HepG2 (cell line): Measurements from ENCODE around the gene UBE2M. TPM values are rescaled to one million over a fixed set of nuclear protein-coding genes. Genes with fewer than 3 reads are reported as not detected.
A peak's percentile ranks its signal among the peaks of the same experiment; 100 is the strongest.

ENCODE experiments used
- ATF5 ChIP-seq: sonication (generic); formaldehyde crosslinking; IDR thresholded peaks from 2 replicates; pipeline ENCODE4 v1.4.0; 2020; ENCODE audit warnings: mild to moderate bottlenecking, low read depth, missing genetic modification reagents
- CSRNP2 ChIP-seq: sonication (generic); formaldehyde crosslinking; conservative IDR thresholded peaks from 2 replicates; pipeline ENCODE4 v1.8.0; 2022; ENCODE audit warnings: low read depth, missing genetic modification reagents
- ELF3 ChIP-seq: IDR thresholded peaks from 2 replicates; pipeline ENCODE4 v1.6.1; 2016; ENCODE audit warnings: missing genetic modification reagents, missing compliant biosample characterization
- FOXA3 ChIP-seq: IDR thresholded peaks from 2 replicates; pipeline ENCODE4 v1.6.1; 2016; ENCODE audit warnings: missing genetic modification reagents, missing compliant biosample characterization
- GABPA ChIP-seq, 2 experiments: IDR thresholded peaks; 2 replicates each; pipeline ENCODE4 v1.6.1; 2011 to 2016; ENCODE audit warnings: low read depth in 2 of 2, low read length in 1 of 2, missing biosample characterization in 1 of 2, missing genetic modification characterization in 1 of 2
- GABPB1 ChIP-seq: IDR thresholded peaks from 2 replicates; pipeline ENCODE4 v1.6.1; 2016; ENCODE audit warnings: mild to moderate bottlenecking, missing genetic modification reagents, moderate library complexity, missing compliant biosample characterization
- KDM3A ChIP-seq: IDR thresholded peaks from 2 replicates; pipeline ENCODE4 v1.6.1; 2018; ENCODE audit warnings: low read depth, missing compliant biosample characterization
- RBM22 ChIP-seq: fragments of 200-400 bp; formaldehyde crosslinking; optimal IDR thresholded peaks from 2 replicates; pipeline ENCODE3; 2017; ENCODE audit warnings: mild to moderate bottlenecking, low read length, moderate library complexity
- SIX1 ChIP-seq: sonication (generic); formaldehyde crosslinking; IDR thresholded peaks from 2 replicates; pipeline ENCODE4 v1.4.0; 2020; ENCODE audit warnings: missing genetic modification reagents, borderline replicate concordance
- SP2 ChIP-seq: sonication (generic); formaldehyde crosslinking; IDR thresholded peaks from 2 replicates; pipeline ENCODE4 v1.5.1; 2020; ENCODE audit warnings: mild to moderate bottlenecking, missing genetic modification reagents
- TARDBP ChIP-seq: sonication (generic); formaldehyde crosslinking; IDR thresholded peaks from 2 replicates; pipeline ENCODE4 v1.8.0; 2022; ENCODE audit warnings: mild to moderate bottlenecking, missing genetic modification reagents
- ZNF18 ChIP-seq: sonication (generic); formaldehyde crosslinking; IDR thresholded peaks from 2 replicates; pipeline ENCODE4 v1.8.0; 2022; ENCODE audit warnings: mild to moderate bottlenecking, missing genetic modification reagents; ENCODE audit not compliant: insufficient replicate concordance
- ZNF276 ChIP-seq: sonication (generic); formaldehyde crosslinking; IDR thresholded peaks from 2 replicates; pipeline ENCODE4 v1.4.0; 2020; ENCODE audit warnings: mild to moderate bottlenecking, low read depth, missing genetic modification reagents
- ZNF430 ChIP-seq: sonication (generic); formaldehyde crosslinking; IDR thresholded peaks from 2 replicates; pipeline ENCODE4 v1.9.0; 2021; ENCODE audit warnings: mild to moderate bottlenecking, missing genetic modification reagents
- ZNF879 ChIP-seq: sonication (generic); formaldehyde crosslinking; IDR thresholded peaks from 2 replicates; pipeline ENCODE4 v1.8.1; 2023; ENCODE audit warnings: missing genetic modification reagents
- polyA plus RNA-seq, 8 experiments: library from polyadenylated mRNA; depleted of rRNA in 3 of 8; stranded (reverse) in 7 of 8; unstranded in 1 of 8; fragments of >200 nt; fragmentation: Illumina TruSeq in 4 of 8; extraction: Trizol in 4 of 8; gene quantifications; 2 replicates each; pipeline versions ENCODE4 v1.2.1 to v1.2.3, GENCODE V29; 2011 to 2016; ENCODE audit warnings: low read depth in 4 of 8, missing spikeins in 1 of 8, mixed read lengths in 1 of 8; ENCODE audit not compliant: insufficient read depth in 1 of 8
- total RNA-seq, 5 experiments: library from RNA; depleted of rRNA; stranded (reverse); fragments of >200 nt; fragmentation: Illumina TruSeq; extraction: Trizol; gene quantifications; 2 replicates each; pipeline ENCODE4 v1.2.3, GENCODE V29; 2016; ENCODE audit warnings: low read depth in 1 of 5
- TF ChIP-seq, protein P1 (sequence below): sonication (generic); formaldehyde crosslinking; IDR thresholded peaks from 2 replicates; pipeline ENCODE4 v1.8.1; 2023; ENCODE audit warnings: mild to moderate bottlenecking, inconsistent platforms, moderate library complexity, missing genetic modification reagents, borderline replicate concordance
- TF ChIP-seq, protein P2 (sequence below): sonication (generic); formaldehyde crosslinking; IDR thresholded peaks from 2 replicates; pipeline ENCODE4 v1.8.1; 2023; ENCODE audit warnings: missing genetic modification reagents, inconsistent platforms, borderline replicate concordance

Gene UBE2M
- total and polyA plus RNA-seq, 2 of the 13 experiments (the other 11 are each of a cell fraction or from before 2014, with no cell fraction given), result 36.2 to 50.3 TPM

GRCh38 chr19:58554494-58555368 lies 3.7 kb downstream of the UBE2M start, which contains the start of gene CHMP2A (continued):
- TF ChIP-seq, protein P1, sequence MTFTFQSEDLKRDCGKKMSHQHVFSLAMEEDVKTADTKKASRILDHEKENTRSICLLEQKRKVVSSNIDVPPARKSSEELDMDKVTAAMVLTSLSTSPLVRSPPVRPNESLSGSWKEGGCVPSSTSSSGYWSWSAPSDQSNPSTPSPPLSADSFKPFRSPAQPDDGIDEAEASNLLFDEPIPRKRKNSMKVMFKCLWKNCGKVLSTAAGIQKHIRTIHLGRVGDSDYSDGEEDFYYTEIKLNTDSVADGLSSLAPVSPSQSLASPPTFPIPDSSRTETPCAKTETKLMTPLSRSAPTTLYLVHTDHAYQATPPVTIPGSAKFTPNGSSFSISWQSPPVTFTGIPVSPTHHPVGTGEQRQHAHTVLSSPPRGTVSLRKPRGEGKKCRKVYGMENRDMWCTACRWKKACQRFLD, result 0 out of 2 replicates have a peak, but pooled peaks have one; percentile 20
- TF ChIP-seq SIX1 (no peak), ATF5 (CRISPR knock-in tag) (no peak), ZNF18 (CRISPR knock-in tag) (no peak), FOXA3 (CRISPR knock-in tag) (peak; percentile 42), TARDBP (no peak), RBM22 (no peak), CSRNP2 (CRISPR knock-in tag) (no peak), ZNF276 (CRISPR knock-in tag) (no peak), ZNF430 (CRISPR knock-in tag) (peak; percentile 8; the same call in 1 of the 2 replicates), ELF3 (CRISPR knock-in tag) (peak; percentile 45; the same call in 1 of the 2 replicates), ZNF879 (CRISPR knock-in tag) (no peak), GABPB1 (CRISPR knock-in tag) (peak; percentile 98), SP2 (CRISPR knock-in tag) (peak; percentile 52), KDM3A (CRISPR knock-in tag) (0 out of 2 replicates have a peak, but pooled peaks have one; percentile 31), GABPA (IDR thresholded peaks at IDR 0.05; ENCODE audit: low read depth, low read length) (peak; percentile 94), GABPA (CRISPR knock-in tag; IDR thresholded peaks at IDR 0.05; ENCODE audit: low read depth) (peak; percentile 96)
- TF ChIP-seq, protein P2, sequence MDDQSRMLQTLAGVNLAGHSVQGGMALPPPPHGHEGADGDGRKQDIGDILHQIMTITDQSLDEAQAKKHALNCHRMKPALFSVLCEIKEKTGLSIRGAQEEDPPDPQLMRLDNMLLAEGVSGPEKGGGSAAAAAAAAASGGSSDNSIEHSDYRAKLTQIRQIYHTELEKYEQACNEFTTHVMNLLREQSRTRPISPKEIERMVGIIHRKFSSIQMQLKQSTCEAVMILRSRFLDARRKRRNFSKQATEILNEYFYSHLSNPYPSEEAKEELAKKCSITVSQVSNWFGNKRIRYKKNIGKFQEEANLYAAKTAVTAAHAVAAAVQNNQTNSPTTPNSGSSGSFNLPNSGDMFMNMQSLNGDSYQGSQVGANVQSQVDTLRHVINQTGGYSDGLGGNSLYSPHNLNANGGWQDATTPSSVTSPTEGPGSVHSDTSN (CRISPR knock-in tag), result no peak
